ENCODE measurements around the gene SYTL5.

Gene SYTL5

GRCh38 chrX:38103857-38104812, 97.8 kb downstream of the SYTL5 start:
- Histone ChIP-seq H3K27ac (ENCODE audit: low read depth, low read length) (no peak overlapping the region), H3K27me3 (ENCODE audit: control insufficient read depth, insufficient read depth, low read length) (no peaks in the 10 kb centered on the region), H3K4me3 (ENCODE audit: low read length) (no peak overlapping the region), H3K9ac (ENCODE audit: low read length) (no peak overlapping the region), H3K4me1 (ENCODE audit: control insufficient read depth, insufficient read depth, low read length) (no peaks in the 10 kb centered on the region), H3K36me3 (ENCODE audit: control insufficient read depth, insufficient read depth, low read length) (no peaks in the 10 kb centered on the region)

- H3K4me3 ChIP-seq (ENCODE audit: low read length), result no peak overlapping the region
- H3K27ac ChIP-seq (ENCODE audit: low read depth, low read length), result no peak overlapping the region
- H3K27me3 ChIP-seq (ENCODE audit: control insufficient read depth, insufficient read depth, low read length), result no peaks in the 10 kb centered on the region
- no peak overlapping the region for H3K9ac ChIP-seq (ENCODE audit: low read length)
- no peaks in the 10 kb centered on the region for H3K36me3 ChIP-seq (ENCODE audit: control insufficient read depth, insufficient read depth, low read length)
- no peaks in the 10 kb centered on the region for H3K4me1 ChIP-seq (ENCODE audit: control insufficient read depth, insufficient read depth, low read length)
Observed at GRCh38 chrX:38105216-38105725, 98.9 kb downstream of the SYTL5 start.

GRCh38 chrX:38106991-38107655, 100.8 kb downstream of the SYTL5 start:
- H3K27ac ChIP-seq (ENCODE audit: low read depth, low read length), result no peak overlapping the region

GRCh38 chrX:38108364-38108763, 102.0 kb downstream of the SYTL5 start:
- Histone ChIP-seq H3K27ac (ENCODE audit: low read depth, low read length) (no peak overlapping the region), H3K9ac (ENCODE audit: low read length) (no peak overlapping the region), H3K36me3 (ENCODE audit: control insufficient read depth, insufficient read depth, low read length) (no peaks in the 10 kb centered on the region), H3K27me3 (ENCODE audit: control insufficient read depth, insufficient read depth, low read length) (no peaks in the 10 kb centered on the region), H3K4me3 (ENCODE audit: low read length) (no peak overlapping the region), H3K4me1 (ENCODE audit: control insufficient read depth, insufficient read depth, low read length) (no peaks in the 10 kb centered on the region)

More at GRCh38 chrX:38106991-38107655, 100.8 kb downstream of the SYTL5 start:
- Histone ChIP-seq H3K4me1 (ENCODE audit: control insufficient read depth, insufficient read depth, low read length) (no peaks in the 10 kb centered on the region), H3K9ac (ENCODE audit: low read length) (no peak overlapping the region), H3K27me3 (ENCODE audit: control insufficient read depth, insufficient read depth, low read length) (no peaks in the 10 kb centered on the region), H3K4me3 (ENCODE audit: low read length) (no peak overlapping the region), H3K36me3 (ENCODE audit: control insufficient read depth, insufficient read depth, low read length) (no peaks in the 10 kb centered on the region)

GRCh38 chrX:38109042-38109898, 102.9 kb downstream of the SYTL5 start:
- Histone ChIP-seq H3K27me3 (ENCODE audit: control insufficient read depth, insufficient read depth, low read length) (no peaks in the 10 kb centered on the region), H3K4me1 (ENCODE audit: control insufficient read depth, insufficient read depth, low read length) (no peaks in the 10 kb centered on the region), H3K27ac (ENCODE audit: low read depth, low read length) (no peak overlapping the region), H3K4me3 (ENCODE audit: low read length) (no peak overlapping the region), H3K36me3 (ENCODE audit: control insufficient read depth, insufficient read depth, low read length) (no peaks in the 10 kb centered on the region), H3K9ac (ENCODE audit: low read length) (no peak overlapping the region)

- no peak overlapping the region for H3K4me3 ChIP-seq (ENCODE audit: low read length)
- H3K9ac ChIP-seq (ENCODE audit: low read length), result no peak overlapping the region
- no peaks in the 10 kb centered on the region for H3K4me1 ChIP-seq (ENCODE audit: control insufficient read depth, insufficient read depth, low read length)
Observed at GRCh38 chrX:38110231-38110630, 103.9 kb downstream of the SYTL5 start.

GRCh38 chrX:38111196-38111595, 104.8 kb downstream of the SYTL5 start:
- no peak overlapping the region for H3K9ac ChIP-seq (ENCODE audit: low read length)
- H3K27me3 ChIP-seq (ENCODE audit: control insufficient read depth, insufficient read depth, low read length), result no peaks in the 10 kb centered on the region
- no peaks in the 10 kb centered on the region for H3K36me3 ChIP-seq (ENCODE audit: control insufficient read depth, insufficient read depth, low read length)
- H3K4me3 ChIP-seq (ENCODE audit: low read length), result no peak overlapping the region
- no peaks in the 10 kb centered on the region for H3K4me1 ChIP-seq (ENCODE audit: control insufficient read depth, insufficient read depth, low read length)
- no peak overlapping the region for H3K27ac ChIP-seq (ENCODE audit: low read depth, low read length)

More at GRCh38 chrX:38110231-38110630, 103.9 kb downstream of the SYTL5 start:
- Histone ChIP-seq H3K36me3 (ENCODE audit: control insufficient read depth, insufficient read depth, low read length) (no peaks in the 10 kb centered on the region), H3K27me3 (ENCODE audit: control insufficient read depth, insufficient read depth, low read length) (no peaks in the 10 kb centered on the region), H3K27ac (ENCODE audit: low read depth, low read length) (no peak overlapping the region)

- no peaks in the 10 kb centered on the region for H3K36me3 ChIP-seq (ENCODE audit: control insufficient read depth, insufficient read depth, low read length)
- no peaks in the 10 kb centered on the region for H3K27me3 ChIP-seq (ENCODE audit: control insufficient read depth, insufficient read depth, low read length)
- H3K27ac ChIP-seq (ENCODE audit: low read depth, low read length), result no peak overlapping the region
- no peak overlapping the region for H3K4me3 ChIP-seq (ENCODE audit: low read length)
- no peak overlapping the region for H3K9ac ChIP-seq (ENCODE audit: low read length)
- no peaks in the 10 kb centered on the region for H3K4me1 ChIP-seq (ENCODE audit: control insufficient read depth, insufficient read depth, low read length)
Observed at GRCh38 chrX:38112566-38112965, 106.2 kb downstream of the SYTL5 start.

GRCh38 chrX:38116706-38117105, 110.4 kb downstream of the SYTL5 start:
- H3K4me1 ChIP-seq (ENCODE audit: control insufficient read depth, insufficient read depth, low read length), result no peaks in the 10 kb centered on the region
- peaks cover 2% of the 10 kb centered on the region for H3K27me3 ChIP-seq (ENCODE audit: control insufficient read depth, insufficient read depth, low read length)
- H3K9ac ChIP-seq (ENCODE audit: low read length), result no peak overlapping the region
- H3K4me3 ChIP-seq (ENCODE audit: low read length), result no peak overlapping the region
- H3K36me3 ChIP-seq (ENCODE audit: control insufficient read depth, insufficient read depth, low read length), result no peaks in the 10 kb centered on the region
- no peak overlapping the region for H3K27ac ChIP-seq (ENCODE audit: low read depth, low read length)

- no peaks in the 10 kb centered on the region for H3K4me1 ChIP-seq (ENCODE audit: control insufficient read depth, insufficient read depth, low read length)
- H3K27ac ChIP-seq (ENCODE audit: low read depth, low read length), result no peak overlapping the region
- no peak overlapping the region for H3K4me3 ChIP-seq (ENCODE audit: low read length)
Observed at GRCh38 chrX:38117485-38117884, 111.1 kb downstream of the SYTL5 start.

GRCh38 chrX:38124000-38124399, 117.6 kb downstream of the SYTL5 start:
- no peak overlapping the region for H3K9ac ChIP-seq (ENCODE audit: low read length)
- H3K27ac ChIP-seq (ENCODE audit: low read depth, low read length), result no peak overlapping the region
- peaks cover 2% of the 10 kb centered on the region for H3K27me3 ChIP-seq (ENCODE audit: control insufficient read depth, insufficient read depth, low read length)
- H3K36me3 ChIP-seq (ENCODE audit: control insufficient read depth, insufficient read depth, low read length), result no peaks in the 10 kb centered on the region
- no peak overlapping the region for H3K4me3 ChIP-seq (ENCODE audit: low read length)
- H3K4me1 ChIP-seq (ENCODE audit: control insufficient read depth, insufficient read depth, low read length), result no peaks in the 10 kb centered on the region

More at GRCh38 chrX:38117485-38117884, 111.1 kb downstream of the SYTL5 start:
- H3K9ac ChIP-seq (ENCODE audit: low read length), result no peak overlapping the region
- peaks cover 2% of the 10 kb centered on the region for H3K27me3 ChIP-seq (ENCODE audit: control insufficient read depth, insufficient read depth, low read length)
- no peaks in the 10 kb centered on the region for H3K36me3 ChIP-seq (ENCODE audit: control insufficient read depth, insufficient read depth, low read length)

- no peaks in the 10 kb centered on the region for H3K36me3 ChIP-seq (ENCODE audit: control insufficient read depth, insufficient read depth, low read length)
- H3K27me3 ChIP-seq (ENCODE audit: control insufficient read depth, insufficient read depth, low read length), result no peaks in the 10 kb centered on the region
- H3K4me1 ChIP-seq (ENCODE audit: control insufficient read depth, insufficient read depth, low read length), result no peaks in the 10 kb centered on the region
- H3K27ac ChIP-seq (ENCODE audit: low read depth, low read length), result no peak overlapping the region
- H3K9ac ChIP-seq (ENCODE audit: low read length), result no peak overlapping the region
- H3K4me3 ChIP-seq (ENCODE audit: low read length), result no peak overlapping the region
Observed at GRCh38 chrX:38126179-38126578, 119.8 kb downstream of the SYTL5 start.
